Left lung (tissue), 10 donors: ENCODE measurements around the gene SHISA3. TPM values are rescaled to one million over a fixed set of nuclear protein-coding genes. Genes with fewer than 3 reads are reported as not detected.

ENCODE experiments used
- ATAC-seq: fragments of 200-7000 bp; cut with Tn5 transposase; one replicate; pipeline ENCODE4 v1.9.1; 2020; ENCODE audit warnings: moderate library complexity
- DNase-seq, 4 donors: peaks; one replicate each; pipeline ENCODE4 v3.0.0-alpha.2; 2013 to 2020
- H3K27ac ChIP-seq, 2 donors: fragments of 200-600 bp; sonication (generic) in 1 of 2; one replicate each; pipeline versions ENCODE4 v1.5.0 to v1.8.0; 2020 to 2021
- H3K27me3 ChIP-seq, 2 donors: fragments of 200-600 bp; sonication (generic) in 1 of 2; one replicate each; pipeline versions ENCODE4 v1.5.0 to v1.8.0; 2020 to 2021
- H3K36me3 ChIP-seq, 2 donors: fragments of 200-600 bp; sonication (generic) in 1 of 2; one replicate each; pipeline versions ENCODE4 v1.5.0 to v1.8.0; 2020 to 2021
- H3K4me1 ChIP-seq, 2 donors: fragments of 200-600 bp; one replicate each; pipeline ENCODE4 v1.8.0; 2021
- H3K4me3 ChIP-seq, 2 donors: fragments of 200-600 bp; sonication (generic) in 1 of 2; one replicate each; pipeline versions ENCODE4 v1.5.0 to v1.8.0; 2020 to 2021; ENCODE audit warnings: mild to moderate bottlenecking in 1 of 2
- H3K9me3 ChIP-seq, 2 donors: fragments of 200-600 bp; sonication (generic) in 1 of 2; one replicate each; pipeline versions ENCODE4 v1.5.0 to v1.8.0; 2020 to 2021
- intact Hi-C, 2 donors: fragments of 100-400 bp; cut with DNase I; formaldehyde crosslinking; loops; one replicate each; pipeline versions ENCODE4 v1.11.2 to v1.14.2; 2022
- polyA plus RNA-seq, 6 donors: library from polyadenylated mRNA; unstranded; fragments of 120-200 nt; gene quantifications; one replicate each; pipeline ENCODE4 v1.2.1, GENCODE V29; 2013; ENCODE audit not compliant: insufficient read length in 6 of 6
- total RNA-seq, 2 donors: library from RNA; stranded (reverse); fragmentation: NEBNext Ultra II Directional; extraction: Animal tissue kit (Norgen Biotek cat#: 25700); gene quantifications; one replicate each; pipeline ENCODE4 v1.2.1, GENCODE V29; 2021
- TF ChIP-seq, protein P1 (sequence below), 2 donors: fragments of 200-600 bp; sonication (generic) in 1 of 2; IDR thresholded peaks; one replicate each; pipeline versions ENCODE4 v1.5.0 to v1.8.0; 2021; ENCODE audit warnings: antibody characterized with exemption in 2 of 2
- donor health status: DM: no; HTN: yes; CAD: no.
- donor health status: DM: no; HTN: no; CAD: no.

The SHISA3 gene
- total and polyA plus RNA-seq, 8 donors = 1.9 to 42.3 (median 32.5) TPM

- Histone ChIP-seq H3K36me3 (peaks cover 0 to 37% of the 10 kb centered on the region in 2 donors), H3K27me3 (no peaks in the 10 kb centered on the region), H3K4me1 (no peaks in the 10 kb centered on the region), H3K4me3 (no peak overlapping the region), H3K9me3 (no peaks in the 10 kb centered on the region), H3K27ac (no peak overlapping the region)
- TF ChIP-seq, protein P1, sequence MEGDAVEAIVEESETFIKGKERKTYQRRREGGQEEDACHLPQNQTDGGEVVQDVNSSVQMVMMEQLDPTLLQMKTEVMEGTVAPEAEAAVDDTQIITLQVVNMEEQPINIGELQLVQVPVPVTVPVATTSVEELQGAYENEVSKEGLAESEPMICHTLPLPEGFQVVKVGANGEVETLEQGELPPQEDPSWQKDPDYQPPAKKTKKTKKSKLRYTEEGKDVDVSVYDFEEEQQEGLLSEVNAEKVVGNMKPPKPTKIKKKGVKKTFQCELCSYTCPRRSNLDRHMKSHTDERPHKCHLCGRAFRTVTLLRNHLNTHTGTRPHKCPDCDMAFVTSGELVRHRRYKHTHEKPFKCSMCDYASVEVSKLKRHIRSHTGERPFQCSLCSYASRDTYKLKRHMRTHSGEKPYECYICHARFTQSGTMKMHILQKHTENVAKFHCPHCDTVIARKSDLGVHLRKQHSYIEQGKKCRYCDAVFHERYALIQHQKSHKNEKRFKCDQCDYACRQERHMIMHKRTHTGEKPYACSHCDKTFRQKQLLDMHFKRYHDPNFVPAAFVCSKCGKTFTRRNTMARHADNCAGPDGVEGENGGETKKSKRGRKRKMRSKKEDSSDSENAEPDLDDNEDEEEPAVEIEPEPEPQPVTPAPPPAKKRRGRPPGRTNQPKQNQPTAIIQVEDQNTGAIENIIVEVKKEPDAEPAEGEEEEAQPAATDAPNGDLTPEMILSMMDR (IDR thresholded peaks at IDR 0.05) = no peak
- ATAC-seq = no peak
- DNase-seq = peak in 1 of 4 donors; percentile 49
- intact Hi-C loops = no loop called here
These were observed 28.1 kb downstream of the SHISA3 start for GRCh38 chr4:42425146-42426065.

GRCh38 chr4:42428036-42428435 is 30.7 kb downstream of the SHISA3 start:
- H3K27me3 ChIP-seq = no peaks in the 10 kb centered on the region
- no peak for DNase-seq
- intact Hi-C loops = no loop called here
- H3K4me3 ChIP-seq = no peak overlapping the region
- TF ChIP-seq, protein P1 (IDR thresholded peaks at IDR 0.05) = no peak
- H3K27ac ChIP-seq = no peak overlapping the region
- H3K9me3 ChIP-seq = no peaks in the 10 kb centered on the region
- H3K4me1 ChIP-seq = no peaks in the 10 kb centered on the region
- ATAC-seq = no peak
- peaks cover 0 to 25% of the 10 kb centered on the region in 2 donors for H3K36me3 ChIP-seq

DNA sequence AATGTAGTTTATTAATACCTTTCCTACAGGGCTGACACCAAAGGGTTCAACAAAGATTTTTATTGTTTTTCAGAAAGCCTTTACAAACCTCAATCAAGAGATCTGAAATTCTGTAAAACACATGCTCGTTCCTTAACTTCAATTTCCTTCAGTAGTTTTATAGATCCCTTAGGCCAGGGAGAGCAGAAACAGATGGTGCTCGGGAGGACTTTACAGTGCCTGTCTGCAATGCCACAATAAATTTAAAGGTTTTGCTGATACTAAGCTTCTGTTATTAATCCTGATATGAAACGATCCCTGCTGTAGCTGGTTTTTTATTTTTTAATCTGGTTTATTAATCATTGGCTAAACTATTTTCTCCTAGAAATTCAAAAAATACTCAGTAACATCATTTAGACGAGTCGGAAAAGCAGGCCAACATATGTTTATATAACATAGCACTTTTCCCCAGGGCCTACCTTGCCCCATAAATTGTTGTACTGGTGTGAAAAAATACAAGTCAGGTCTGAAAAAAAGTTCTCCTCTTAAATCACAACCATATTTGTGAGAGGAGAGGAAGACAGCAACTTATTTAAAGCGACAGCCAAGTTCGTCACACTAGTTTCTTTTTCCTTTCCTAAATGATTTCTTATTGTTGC is 39.8 kb downstream of the SHISA3 start:
- ATAC-seq (no peak), DNase-seq (no peak)
- peaks cover 0 to 2% of the 10 kb centered on the region in 2 donors for H3K9me3 ChIP-seq
- intact Hi-C loops = no loop called here
- no peak overlapping the region for H3K4me3 ChIP-seq
- H3K27ac ChIP-seq = no peak overlapping the region
- no peaks in the 10 kb centered on the region for H3K27me3 ChIP-seq
- TF ChIP-seq, protein P1 (IDR thresholded peaks at IDR 0.05) = no peak
- H3K4me1 ChIP-seq = no peaks in the 10 kb centered on the region
- H3K36me3 ChIP-seq = peaks cover 0 to 31% of the 10 kb centered on the region in 2 donors

DNA sequence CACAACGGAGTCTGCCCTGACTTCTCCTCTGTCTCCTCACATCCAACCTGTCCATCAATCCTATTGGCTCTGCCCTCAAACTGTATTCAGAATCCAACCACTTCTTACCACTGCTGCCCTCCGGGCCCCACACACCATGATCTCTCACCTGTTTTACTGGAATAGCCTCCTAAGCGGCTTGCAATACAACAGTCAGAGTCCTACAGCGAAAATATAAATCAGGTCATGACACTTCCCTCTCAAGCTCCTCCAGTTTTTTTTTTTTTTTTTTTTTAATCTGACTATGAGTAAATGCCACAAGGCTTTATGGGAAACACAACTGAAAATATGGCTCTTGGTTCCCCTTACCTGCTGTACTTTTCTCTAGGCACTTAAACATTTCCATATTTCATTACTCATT is 42.8 kb downstream of the SHISA3 start:
- TF ChIP-seq, protein P1 (IDR thresholded peaks at IDR 0.05) = no peak
- H3K4me3 ChIP-seq = no peak overlapping the region
- peaks cover 0 to 2% of the 10 kb centered on the region in 2 donors for H3K9me3 ChIP-seq
- peaks cover 0 to 51% of the 10 kb centered on the region in 2 donors for H3K36me3 ChIP-seq
- ATAC-seq (no peak), DNase-seq (no peak)
- H3K27ac ChIP-seq = no peak overlapping the region
- no peaks in the 10 kb centered on the region for H3K27me3 ChIP-seq
- H3K4me1 ChIP-seq = no peaks in the 10 kb centered on the region
- intact Hi-C loops = no loop called here

DNA sequence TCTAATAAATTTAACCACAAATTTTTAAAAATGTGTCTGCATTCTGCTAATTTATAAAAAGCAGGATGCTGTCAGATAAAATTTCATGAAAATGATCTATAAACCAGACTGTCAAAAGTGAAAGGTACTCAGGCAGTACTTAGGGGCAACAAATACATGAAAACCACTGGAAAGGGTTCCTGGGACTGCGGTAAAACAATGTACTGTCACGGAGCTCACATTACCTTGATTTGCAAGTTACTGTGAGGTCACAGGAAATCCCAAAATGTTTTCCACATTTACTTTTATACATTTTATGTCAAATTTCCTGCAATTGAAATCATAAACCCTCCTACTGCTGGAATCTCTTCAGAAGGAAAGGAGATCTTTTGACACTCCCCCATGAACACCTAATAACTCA is 45.3 kb downstream of the SHISA3 start:
- no peak for ATAC-seq
- Histone ChIP-seq H3K36me3 (peaks cover 0 to 37% of the 10 kb centered on the region in 2 donors), H3K4me1 (no peaks in the 10 kb centered on the region), H3K4me3 (no peak overlapping the region), H3K9me3 (peaks cover 0 to 2% of the 10 kb centered on the region in 2 donors), H3K27me3 (no peaks in the 10 kb centered on the region), H3K27ac (no peak overlapping the region)
- TF ChIP-seq, protein P1 (IDR thresholded peaks at IDR 0.05) = no peak
- DNase-seq = no peak
- intact Hi-C loops = no loop called here
